HepG2 (cell line): ENCODE data around the gene AJUBA. TPM values are rescaled to one million over a fixed set of nuclear protein-coding genes. Genes with fewer than 3 reads are reported as not detected.

Source experiments
- FOXK2 ChIP-seq: fragments of 450-650 bp; IDR thresholded peaks from 2 replicates; pipeline ENCODE4 v1.6.1; 2016
- GABPA ChIP-seq, 2 experiments: IDR thresholded peaks; 2 replicates each; pipeline ENCODE4 v1.6.1; 2011 to 2016; ENCODE audit warnings: low read depth in 2 of 2, low read length in 1 of 2, missing biosample characterization in 1 of 2, missing genetic modification characterization in 1 of 2
- HMG20A ChIP-seq: IDR thresholded peaks from 2 replicates; pipeline ENCODE4 v1.6.1; 2016; ENCODE audit warnings: borderline replicate concordance
- HNRNPH1 ChIP-seq: fragments of 200-400 bp; formaldehyde crosslinking; optimal IDR thresholded peaks from 2 replicates; pipeline ENCODE3; 2017; ENCODE audit warnings: mild to moderate bottlenecking, low read depth, low read length
- JUN ChIP-seq: sonication (generic); formaldehyde crosslinking; IDR thresholded peaks from 2 replicates; pipeline ENCODE4 v1.4.0; 2020; ENCODE audit warnings: mild to moderate bottlenecking, missing genetic modification reagents
- PHF21A ChIP-seq: sonication (generic); formaldehyde crosslinking; IDR thresholded peaks from 2 replicates; pipeline ENCODE4 v1.5.0; 2020; ENCODE audit warnings: mild to moderate bottlenecking, missing genetic modification reagents
- PLRG1 ChIP-seq: fragments of 450-650 bp; conservative IDR thresholded peaks from 2 replicates; pipeline ENCODE4 v1.6.1; 2016
- POLR2A ChIP-seq, 2 experiments: IDR thresholded peaks; 2 replicates each; pipeline ENCODE4 v1.6.1; 2011; ENCODE audit warnings: low read depth in 2 of 2, low read length in 2 of 2, mild to moderate bottlenecking in 1 of 2, moderate library complexity in 1 of 2; ENCODE audit not compliant: insufficient read depth in 1 of 2
- RAD21 ChIP-seq: fragments of 450-650 bp; formaldehyde crosslinking; IDR thresholded peaks from 2 replicates; pipeline ENCODE4 v1.5.0; 2020; ENCODE audit warnings: mild to moderate bottlenecking
- SIN3A ChIP-seq: IDR thresholded peaks from 2 replicates; pipeline ENCODE4 v1.6.1; 2011; ENCODE audit warnings: low read depth, mild to moderate bottlenecking, control low read depth, low read length, borderline replicate concordance
- ZNF33A ChIP-seq: sonication (generic); formaldehyde crosslinking; IDR thresholded peaks from 2 replicates; pipeline ENCODE4 v1.5.1; 2020; ENCODE audit warnings: missing genetic modification reagents, mild to moderate bottlenecking, moderate library complexity, borderline replicate concordance
- ZNF879 ChIP-seq: sonication (generic); formaldehyde crosslinking; IDR thresholded peaks from 2 replicates; pipeline ENCODE4 v1.8.1; 2023; ENCODE audit warnings: missing genetic modification reagents
- ZNF883 ChIP-seq: sonication (generic); formaldehyde crosslinking; IDR thresholded peaks from 2 replicates; pipeline ENCODE4 v1.5.1; 2020; ENCODE audit warnings: mild to moderate bottlenecking, missing genetic modification reagents; ENCODE audit errors: not compliant biosample characterization
- polyA plus RNA-seq, 8 experiments: library from polyadenylated mRNA; depleted of rRNA in 3 of 8; stranded (reverse) in 7 of 8; unstranded in 1 of 8; fragments of >200 nt; fragmentation: Illumina TruSeq in 4 of 8; extraction: Trizol in 4 of 8; gene quantifications; 2 replicates each; pipeline versions ENCODE4 v1.2.1 to v1.2.3, GENCODE V29; 2011 to 2016; ENCODE audit warnings: low read depth in 4 of 8, missing spikeins in 1 of 8, mixed read lengths in 1 of 8; ENCODE audit not compliant: insufficient read depth in 1 of 8
- total RNA-seq, 5 experiments: library from RNA; depleted of rRNA; stranded (reverse); fragments of >200 nt; fragmentation: Illumina TruSeq; extraction: Trizol; gene quantifications; 2 replicates each; pipeline ENCODE4 v1.2.3, GENCODE V29; 2016; ENCODE audit warnings: low read depth in 1 of 5
- TF ChIP-seq, protein P1 (sequence below), 2 experiments: fragments of 450-650 bp in 1 of 2; sonication (generic) in 1 of 2; formaldehyde crosslinking in 1 of 2; IDR thresholded peaks; 2 replicates each; pipeline versions ENCODE4 v1.6.1 to v1.8.0; 2016 to 2022; ENCODE audit warnings: antibody characterized with exemption in 1 of 2, mild to moderate bottlenecking in 1 of 2, missing genetic modification reagents in 1 of 2
- TF ChIP-seq, protein P2 (sequence below): sonication (generic); formaldehyde crosslinking; IDR thresholded peaks from 2 replicates; pipeline ENCODE4 v1.5.0; 2020; ENCODE audit warnings: missing genetic modification reagents, mild to moderate bottlenecking, borderline replicate concordance
- TF ChIP-seq, protein P3 (sequence below): IDR thresholded peaks from 2 replicates; pipeline ENCODE4 v1.6.1; 2012; ENCODE audit warnings: inconsistent platforms
- TF ChIP-seq, protein P4 (sequence below): fragments of 450-650 bp; IDR thresholded peaks from 2 replicates; pipeline ENCODE4 v1.6.1; 2016

The AJUBA gene
- total and polyA plus RNA-seq, 2 of the 13 experiments (the other 11 are each of a cell fraction or from before 2014, with no cell fraction given) = 157 to 241 TPM

DNA sequence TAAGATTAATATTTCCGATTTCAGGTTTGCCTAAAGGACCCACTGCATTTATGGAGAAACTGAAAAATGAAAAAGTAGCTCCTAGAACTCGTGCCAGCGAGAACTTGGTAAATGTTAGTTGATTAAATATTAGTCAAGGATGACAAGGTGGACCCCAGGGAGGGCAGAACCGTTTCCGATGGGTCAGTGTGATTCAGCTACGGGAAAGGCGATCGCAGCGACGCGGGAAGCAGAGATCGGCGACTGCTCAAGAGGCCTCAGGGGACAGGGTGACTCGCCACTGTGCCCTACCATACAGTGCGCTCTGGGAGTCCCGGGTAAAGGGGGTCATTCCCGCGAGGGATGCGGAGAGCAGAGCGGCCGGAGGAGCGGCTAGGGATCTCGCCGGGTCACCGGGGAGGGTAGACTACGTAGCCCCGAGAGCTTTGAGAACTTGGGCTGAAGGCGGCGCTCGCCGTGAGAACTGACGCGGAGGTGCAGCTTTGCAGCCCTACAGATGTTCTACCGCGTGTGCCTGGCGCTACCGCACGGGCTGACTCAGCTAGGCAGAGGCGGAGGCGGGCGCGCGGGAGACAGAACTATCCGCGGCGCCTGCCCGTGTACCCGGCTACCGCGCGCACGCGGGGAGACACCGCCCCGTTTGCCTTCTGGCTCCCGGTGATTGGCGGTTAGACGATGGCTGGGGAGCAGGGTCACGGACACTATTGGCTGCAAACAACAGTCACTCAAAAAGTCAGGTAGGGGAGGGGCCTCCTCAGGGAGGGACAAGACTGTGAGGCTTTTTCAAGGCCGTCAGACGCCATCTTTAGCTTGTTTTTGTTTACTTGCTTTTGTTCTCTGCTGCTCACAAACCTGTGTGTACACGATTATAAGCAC is 24.4 kb upstream of the AJUBA start (continued):
- TF ChIP-seq, protein P1, sequence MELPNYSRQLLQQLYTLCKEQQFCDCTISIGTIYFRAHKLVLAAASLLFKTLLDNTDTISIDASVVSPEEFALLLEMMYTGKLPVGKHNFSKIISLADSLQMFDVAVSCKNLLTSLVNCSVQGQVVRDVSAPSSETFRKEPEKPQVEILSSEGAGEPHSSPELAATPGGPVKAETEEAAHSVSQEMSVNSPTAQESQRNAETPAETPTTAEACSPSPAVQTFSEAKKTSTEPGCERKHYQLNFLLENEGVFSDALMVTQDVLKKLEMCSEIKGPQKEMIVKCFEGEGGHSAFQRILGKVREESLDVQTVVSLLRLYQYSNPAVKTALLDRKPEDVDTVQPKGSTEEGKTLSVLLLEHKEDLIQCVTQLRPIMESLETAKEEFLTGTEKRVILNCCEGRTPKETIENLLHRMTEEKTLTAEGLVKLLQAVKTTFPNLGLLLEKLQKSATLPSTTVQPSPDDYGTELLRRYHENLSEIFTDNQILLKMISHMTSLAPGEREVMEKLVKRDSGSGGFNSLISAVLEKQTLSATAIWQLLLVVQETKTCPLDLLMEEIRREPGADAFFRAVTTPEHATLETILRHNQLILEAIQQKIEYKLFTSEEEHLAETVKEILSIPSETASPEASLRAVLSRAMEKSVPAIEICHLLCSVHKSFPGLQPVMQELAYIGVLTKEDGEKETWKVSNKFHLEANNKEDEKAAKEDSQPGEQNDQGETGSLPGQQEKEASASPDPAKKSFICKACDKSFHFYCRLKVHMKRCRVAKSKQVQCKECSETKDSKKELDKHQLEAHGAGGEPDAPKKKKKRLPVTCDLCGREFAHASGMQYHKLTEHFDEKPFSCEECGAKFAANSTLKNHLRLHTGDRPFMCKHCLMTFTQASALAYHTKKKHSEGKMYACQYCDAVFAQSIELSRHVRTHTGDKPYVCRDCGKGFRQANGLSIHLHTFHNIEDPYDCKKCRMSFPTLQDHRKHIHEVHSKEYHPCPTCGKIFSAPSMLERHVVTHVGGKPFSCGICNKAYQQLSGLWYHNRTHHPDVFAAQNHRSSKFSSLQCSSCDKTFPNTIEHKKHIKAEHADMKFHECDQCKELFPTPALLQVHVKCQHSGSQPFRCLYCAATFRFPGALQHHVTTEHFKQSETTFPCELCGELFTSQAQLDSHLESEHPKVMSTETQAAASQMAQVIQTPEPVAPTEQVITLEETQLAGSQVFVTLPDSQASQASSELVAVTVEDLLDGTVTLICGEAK (IDR thresholded peaks at IDR 0.05) = no peak
- TF ChIP-seq, protein P1 (CRISPR knock-in tag; IDR thresholded peaks at IDR 0.05) = peak; percentile 96
- peak; percentile 58; the same call in 1 of the 2 replicates for TF ChIP-seq HMG20A (CRISPR knock-in tag)
- peak; percentile 100 for TF ChIP-seq ZNF883 (CRISPR knock-in tag)
- no peak for TF ChIP-seq PLRG1
- peak; percentile 98 for TF ChIP-seq PHF21A (CRISPR knock-in tag)
- no peak for TF ChIP-seq GABPA (IDR thresholded peaks at IDR 0.05; ENCODE audit: low read depth, low read length)
- TF ChIP-seq GABPA (CRISPR knock-in tag; IDR thresholded peaks at IDR 0.05; ENCODE audit: low read depth) = no peak
- TF ChIP-seq, protein P2, sequence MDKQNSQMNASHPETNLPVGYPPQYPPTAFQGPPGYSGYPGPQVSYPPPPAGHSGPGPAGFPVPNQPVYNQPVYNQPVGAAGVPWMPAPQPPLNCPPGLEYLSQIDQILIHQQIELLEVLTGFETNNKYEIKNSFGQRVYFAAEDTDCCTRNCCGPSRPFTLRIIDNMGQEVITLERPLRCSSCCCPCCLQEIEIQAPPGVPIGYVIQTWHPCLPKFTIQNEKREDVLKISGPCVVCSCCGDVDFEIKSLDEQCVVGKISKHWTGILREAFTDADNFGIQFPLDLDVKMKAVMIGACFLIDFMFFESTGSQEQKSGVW (CRISPR knock-in tag) = peak; percentile 98
- peak; percentile 91 for TF ChIP-seq RAD21
- TF ChIP-seq, protein P3, sequence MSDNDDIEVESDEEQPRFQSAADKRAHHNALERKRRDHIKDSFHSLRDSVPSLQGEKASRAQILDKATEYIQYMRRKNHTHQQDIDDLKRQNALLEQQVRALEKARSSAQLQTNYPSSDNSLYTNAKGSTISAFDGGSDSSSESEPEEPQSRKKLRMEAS = peak; percentile 99
- TF ChIP-seq, protein P4, sequence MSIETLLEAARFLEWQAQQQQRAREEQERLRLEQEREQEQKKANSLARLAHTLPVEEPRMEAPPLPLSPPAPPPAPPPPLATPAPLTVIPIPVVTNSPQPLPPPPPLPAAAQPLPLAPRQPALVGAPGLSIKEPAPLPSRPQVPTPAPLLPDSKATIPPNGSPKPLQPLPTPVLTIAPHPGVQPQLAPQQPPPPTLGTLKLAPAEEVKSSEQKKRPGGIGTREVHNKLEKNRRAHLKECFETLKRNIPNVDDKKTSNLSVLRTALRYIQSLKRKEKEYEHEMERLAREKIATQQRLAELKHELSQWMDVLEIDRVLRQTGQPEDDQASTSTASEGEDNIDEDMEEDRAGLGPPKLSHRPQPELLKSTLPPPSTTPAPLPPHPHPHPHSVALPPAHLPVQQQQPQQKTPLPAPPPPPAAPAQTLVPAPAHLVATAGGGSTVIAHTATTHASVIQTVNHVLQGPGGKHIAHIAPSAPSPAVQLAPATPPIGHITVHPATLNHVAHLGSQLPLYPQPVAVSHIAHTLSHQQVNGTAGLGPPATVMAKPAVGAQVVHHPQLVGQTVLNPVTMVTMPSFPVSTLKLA = peak; percentile 71
- TF ChIP-seq FOXK2 = peak; percentile 71; the same call in 1 of the 2 replicates
- TF ChIP-seq SIN3A = peak; percentile 46; the same call in 1 of the 2 replicates
- TF ChIP-seq ZNF33A (CRISPR knock-in tag) = peak; percentile 97; the same call in 1 of the 2 replicates
- TF ChIP-seq POLR2A (IDR thresholded peaks at IDR 0.05; ENCODE audit: insufficient read depth in 1 of 2, low read depth in 2 of 2, low read length in 2 of 2) = peak; percentile 96 to 98
- peak; percentile 99 for TF ChIP-seq ZNF879 (CRISPR knock-in tag)
- TF ChIP-seq HNRNPH1 = no peak
- peak; percentile 81; the same call in 1 of the 2 replicates for TF ChIP-seq JUN (CRISPR knock-in tag)
